K562 (cell line): Measurements from ENCODE around the gene PLD1. TPM values are rescaled to one million over a fixed set of nuclear protein-coding genes. Genes with fewer than 3 reads are reported as not detected.
A peak's percentile ranks its signal among the peaks of the same experiment; 100 is the strongest.

ENCODE experiments used
- AFF1 ChIP-seq, 2 experiments: fragments of 450-650 bp; IDR thresholded peaks; 2 replicates each; pipeline ENCODE4 v1.6.1; 2018; ENCODE audit warnings: mild to moderate bottlenecking in 2 of 2, low read depth in 1 of 2; ENCODE audit not compliant: partially characterized antibody in 2 of 2
- BCOR ChIP-seq: fragments of 450-650 bp; IDR thresholded peaks from 2 replicates; pipeline ENCODE4 v1.6.1; 2016
- CXXC5 ChIP-seq: fragments of 250-450 bp; sonication (Bioruptor Pico); IDR thresholded peaks from 2 replicates; pipeline ENCODE4 v1.8.0; 2022; ENCODE audit warnings: inconsistent platforms, mild to moderate bottlenecking, moderate library complexity
- E2F3 ChIP-seq: fragments of 250-450 bp; sonication (Bioruptor Pico); IDR thresholded peaks from 2 replicates; pipeline ENCODE4 v1.4.0; 2020; ENCODE audit warnings: mild to moderate bottlenecking
- ELF1 ChIP-seq: fragments of 200-800 bp; sonication (Bioruptor generic); IDR thresholded peaks from 2 replicates; pipeline ENCODE4 v1.6.1; 2016; ENCODE audit warnings: missing genetic modification characterization, missing compliant biosample characterization
- FOSL1 ChIP-seq: fragments of 200-800 bp; sonication (Bioruptor generic); conservative IDR thresholded peaks from 2 replicates; pipeline ENCODE4 v1.6.1; 2016; ENCODE audit warnings: missing genetic modification characterization, missing compliant biosample characterization
- GATAD2B ChIP-seq: fragments of 450-650 bp; IDR thresholded peaks from 2 replicates; pipeline ENCODE4 v1.6.1; 2017; ENCODE audit warnings: mild to moderate bottlenecking, borderline replicate concordance
- HMG20A ChIP-seq: fragments of 450-650 bp; formaldehyde crosslinking; conservative IDR thresholded peaks from 2 replicates; pipeline ENCODE4 v1.4.0; 2020; ENCODE audit warnings: mild to moderate bottlenecking, mixed read lengths
- JUND ChIP-seq, 2 experiments: IDR thresholded peaks; 2 replicates in 1 of 2; 3 replicates in 1 of 2; pipeline ENCODE4 v1.6.1; 2011; ENCODE audit warnings: borderline replicate concordance in 2 of 2, low read depth in 2 of 2, low read length in 2 of 2, improper control_type of control experiment in 1 of 2, missing biosample characterization in 1 of 2, missing genetic modification characterization in 1 of 2, missing genetic modification reagents in 1 of 2
- MTF1 ChIP-seq: fragments of 250-450 bp; sonication (Bioruptor Pico); IDR thresholded peaks from 2 replicates; pipeline ENCODE4 v1.9.0; 2021; ENCODE audit warnings: moderate library complexity, mild to moderate bottlenecking, inconsistent platforms, borderline replicate concordance
- POLR2AphosphoS2 ChIP-seq: IDR thresholded peaks from 2 replicates; pipeline ENCODE4 v1.6.1; 2012; ENCODE audit warnings: low read length, improper control_type of control experiment
- POLR2B ChIP-seq: fragments of 450-650 bp; IDR thresholded peaks from 2 replicates; pipeline ENCODE4 v1.6.1; 2018; ENCODE audit warnings: low read depth; ENCODE audit not compliant: partially characterized antibody
- TCF3 ChIP-seq: sonication (generic); formaldehyde crosslinking; IDR thresholded peaks from 2 replicates; pipeline ENCODE4 v1.4.0; 2020; ENCODE audit warnings: mild to moderate bottlenecking, missing genetic modification reagents
- ZBTB49 ChIP-seq: sonication (generic); formaldehyde crosslinking; IDR thresholded peaks from 2 replicates; pipeline ENCODE4 v1.8.0; 2022; ENCODE audit warnings: missing genetic modification reagents, mild to moderate bottlenecking, borderline replicate concordance
- ZNF175 ChIP-seq: fragments of 200-800 bp; sonication (Bioruptor generic); IDR thresholded peaks from 2 replicates; pipeline ENCODE4 v1.6.1; 2016; ENCODE audit warnings: low read depth, mild to moderate bottlenecking, missing genetic modification characterization, missing compliant biosample characterization
- ZNF232 ChIP-seq: sonication (generic); formaldehyde crosslinking; IDR thresholded peaks from 2 replicates; pipeline ENCODE4 v1.8.0; 2022; ENCODE audit warnings: mild to moderate bottlenecking, missing genetic modification reagents
- ZNF584 ChIP-seq: fragments of 200-800 bp; sonication (Bioruptor generic); IDR thresholded peaks from 2 replicates; pipeline ENCODE4 v1.6.1; 2016; ENCODE audit warnings: low read depth, mild to moderate bottlenecking, missing genetic modification characterization, missing compliant biosample characterization
- ZZZ3 ChIP-seq: fragments of 450-650 bp; IDR thresholded peaks from 2 replicates; pipeline ENCODE4 v1.6.1; 2016; ENCODE audit warnings: antibody characterized with exemption, mild to moderate bottlenecking, moderate library complexity
- polyA plus RNA-seq, 8 experiments: library from polyadenylated mRNA; depleted of rRNA in 4 of 8; stranded (reverse) in 5 of 8; unstranded in 3 of 8; fragments of >200 nt; fragmentation: Nextera tagmentation in 2 of 8; fragmentation: Illumina TruSeq in 1 of 8; extraction: Ambion mirVana in 2 of 8; extraction: Trizol in 1 of 8; gene quantifications; 2 replicates each; pipeline versions ENCODE4 v1.2.1 to v1.2.3, GENCODE V29; 2011 to 2014; ENCODE audit warnings: inconsistent platforms in 1 of 8, missing spikeins in 1 of 8
- total RNA-seq, 7 experiments: library from RNA; depleted of rRNA in 6 of 7; stranded (reverse); fragments of >200 nt in 6 of 7; fragmentation: Illumina TruSeq in 2 of 7; extraction: Trizol in 2 of 7; gene quantifications; 2 replicates each; pipeline versions ENCODE4 v1.2.1 to v1.2.3, GENCODE V29; 2011 to 2021; ENCODE audit warnings: low replicate concordance in 1 of 7
- TF ChIP-seq, protein P1 (sequence below): fragments of 450-650 bp; formaldehyde crosslinking; IDR thresholded peaks from 2 replicates; pipeline ENCODE4 v1.4.0; 2020; ENCODE audit warnings: mild to moderate bottlenecking, mixed read lengths

The PLD1 gene
- total and polyA plus RNA-seq, 9 of the 15 experiments (the other 6 are each of a cell fraction or from before 2014, with no cell fraction given), result 8.4 to 26.1 (median 18.6) TPM

DNA sequence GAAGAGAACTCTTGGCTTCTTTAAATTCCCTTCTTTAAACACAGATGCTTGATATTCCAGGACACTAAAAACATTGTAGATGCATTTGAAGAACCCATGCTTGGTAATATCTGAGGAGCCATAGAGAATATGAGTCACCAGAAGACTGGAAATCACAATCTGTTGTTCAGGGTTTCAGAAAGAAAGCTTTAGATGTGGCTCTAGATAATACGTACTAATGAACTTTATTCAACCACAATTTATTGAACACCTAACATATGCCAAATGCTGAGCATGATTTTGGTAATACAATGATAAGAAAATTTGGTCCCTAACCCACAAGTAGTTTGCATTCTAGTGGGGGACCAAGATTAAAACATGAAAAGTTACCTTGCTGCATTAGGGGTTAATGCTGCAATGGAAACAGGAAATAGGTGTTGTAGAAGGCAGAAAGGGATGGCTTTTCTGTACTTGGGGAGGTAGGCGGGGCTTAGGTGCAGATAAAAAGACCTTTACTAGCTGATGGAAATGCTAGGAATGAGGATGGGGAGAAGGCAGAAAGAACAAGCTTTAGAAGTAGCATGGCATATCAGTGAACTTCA, 11.6 kb upstream of the PLD1 start (continued):
- no peak for TF ChIP-seq ELF1 (tag)
- no peak for TF ChIP-seq JUND (IDR thresholded peaks at IDR 0.05; ENCODE audit: borderline replicate concordance, low read depth, low read length)
- TF ChIP-seq JUND (tag; IDR thresholded peaks at IDR 0.05; ENCODE audit: borderline replicate concordance, low read depth, low read length), result 0 out of 3 replicates have a peak, but pooled peaks have one; percentile 33
- TF ChIP-seq TCF3 (CRISPR knock-in tag), result no peak
- TF ChIP-seq ZNF584 (CRISPR knock-in tag), result no peak
- no peak for TF ChIP-seq MTF1
- no peak for TF ChIP-seq ZNF232
- TF ChIP-seq, protein P1, sequence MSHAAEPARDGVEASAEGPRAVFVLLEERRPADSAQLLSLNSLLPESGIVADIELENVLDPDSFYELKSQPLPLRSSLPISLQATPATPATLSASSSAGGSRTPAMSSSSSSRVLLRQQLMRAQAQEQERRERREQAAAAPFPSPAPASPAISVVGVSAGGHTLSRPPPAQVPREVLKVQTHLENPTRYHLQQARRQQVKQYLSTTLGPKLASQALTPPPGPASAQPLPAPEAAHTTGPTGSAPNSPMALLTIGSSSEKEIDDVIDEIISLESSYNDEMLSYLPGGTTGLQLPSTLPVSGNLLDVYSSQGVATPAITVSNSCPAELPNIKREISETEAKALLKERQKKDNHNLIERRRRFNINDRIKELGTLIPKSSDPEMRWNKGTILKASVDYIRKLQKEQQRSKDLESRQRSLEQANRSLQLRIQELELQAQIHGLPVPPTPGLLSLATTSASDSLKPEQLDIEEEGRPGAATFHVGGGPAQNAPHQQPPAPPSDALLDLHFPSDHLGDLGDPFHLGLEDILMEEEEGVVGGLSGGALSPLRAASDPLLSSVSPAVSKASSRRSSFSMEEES (CRISPR knock-in tag), result no peak
- TF ChIP-seq AFF1 (IDR thresholded peaks at IDR 0.05; ENCODE audit: low read depth in 1 of 2, partially characterized antibody in 2 of 2), result no peak
- TF ChIP-seq BCOR, result no peak
- no peak for TF ChIP-seq HMG20A (CRISPR knock-in tag)
- TF ChIP-seq FOSL1 (tag), result peak; percentile 63
- TF ChIP-seq ZNF175 (CRISPR knock-in tag), result no peak
- no peak for TF ChIP-seq POLR2B
- TF ChIP-seq POLR2AphosphoS2, result no peak
- no peak for TF ChIP-seq ZBTB49
- TF ChIP-seq CXXC5 (CRISPR knock-in tag), result no peak
- no peak for TF ChIP-seq E2F3 (CRISPR knock-in tag)
- TF ChIP-seq GATAD2B, result no peak
- TF ChIP-seq ZZZ3, result no peak
